H7 (cell line): ENCODE results near the gene COQ10A. TPM values are rescaled to one million over a fixed set of nuclear protein-coding genes. Genes with fewer than 3 reads are reported as not detected.
A peak's percentile ranks its signal among the peaks of the same experiment; 100 is the strongest.

Experiments used
- DNase-seq: peaks from one replicate; pipeline ENCODE4 v3.0.0; 2012
- H3K27me3 ChIP-seq: 2 replicates; pipeline ENCODE4 v1.6.0; 2011; ENCODE audit warnings: mild to moderate bottlenecking, low read length; ENCODE audit not compliant: control insufficient read depth, insufficient read depth
- H3K36me3 ChIP-seq: replicated peaks from 2 replicates; pipeline ENCODE4 v1.5.1; 2011; ENCODE audit warnings: low read length; ENCODE audit not compliant: control insufficient read depth, insufficient read depth
- H3K4me3 ChIP-seq: 2 replicates; pipeline ENCODE4 v1.5.1; 2011; ENCODE audit warnings: low read depth, mild to moderate bottlenecking, control low read depth, low read length, moderate library complexity; ENCODE audit not compliant: insufficient read depth
- total RNA-seq: library from RNA; depleted of rRNA; stranded (reverse); fragments of >200 nt; shearing (Covaris generic); gene quantifications from 2 replicates; pipeline ENCODE4 v1.2.3, GENCODE V29; 2014; rRNA removed

Gene COQ10A
- total RNA-seq, 1 experiment from 2014 or later = 15.5 TPM

DNA sequence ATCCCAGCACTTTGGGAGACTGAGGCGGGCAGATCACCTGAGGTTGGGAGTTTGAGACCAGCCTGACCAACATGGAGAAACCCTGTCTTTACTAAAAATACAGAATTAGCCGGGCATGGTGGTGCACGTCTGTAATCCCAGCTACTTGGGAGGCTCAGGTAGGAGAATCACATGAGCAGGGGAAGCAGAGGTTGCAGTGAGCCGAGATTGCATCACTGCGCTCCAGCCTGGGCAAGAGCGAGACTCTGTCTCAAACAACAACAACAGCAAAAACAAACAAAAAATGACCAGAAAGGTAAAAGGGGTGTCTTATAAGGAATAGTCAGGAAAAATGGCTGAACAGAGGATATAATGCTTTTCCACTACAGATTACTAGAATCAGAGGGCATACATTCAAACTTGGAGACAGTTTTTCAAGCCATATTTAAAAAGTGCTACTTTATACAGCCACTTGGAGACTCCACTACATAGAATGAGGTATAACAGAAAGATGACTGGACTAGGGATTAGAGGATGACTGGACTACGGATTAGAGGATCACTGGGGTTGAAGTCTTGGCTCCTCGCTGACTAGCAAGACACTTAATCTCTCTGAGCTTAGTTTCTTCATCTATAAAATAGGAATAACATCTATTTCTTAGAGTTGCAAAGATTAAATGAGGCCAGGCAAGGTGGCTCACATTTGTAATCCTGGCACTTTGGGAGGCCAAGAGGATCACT is 38.3 kb downstream of the COQ10A start:
- DNase-seq = no peak
- no peak overlapping the region for H3K4me3 ChIP-seq
- H3K27me3 ChIP-seq = no peaks in the 10 kb centered on the region
- peaks cover 11% of the 10 kb centered on the region for H3K36me3 ChIP-seq

DNA sequence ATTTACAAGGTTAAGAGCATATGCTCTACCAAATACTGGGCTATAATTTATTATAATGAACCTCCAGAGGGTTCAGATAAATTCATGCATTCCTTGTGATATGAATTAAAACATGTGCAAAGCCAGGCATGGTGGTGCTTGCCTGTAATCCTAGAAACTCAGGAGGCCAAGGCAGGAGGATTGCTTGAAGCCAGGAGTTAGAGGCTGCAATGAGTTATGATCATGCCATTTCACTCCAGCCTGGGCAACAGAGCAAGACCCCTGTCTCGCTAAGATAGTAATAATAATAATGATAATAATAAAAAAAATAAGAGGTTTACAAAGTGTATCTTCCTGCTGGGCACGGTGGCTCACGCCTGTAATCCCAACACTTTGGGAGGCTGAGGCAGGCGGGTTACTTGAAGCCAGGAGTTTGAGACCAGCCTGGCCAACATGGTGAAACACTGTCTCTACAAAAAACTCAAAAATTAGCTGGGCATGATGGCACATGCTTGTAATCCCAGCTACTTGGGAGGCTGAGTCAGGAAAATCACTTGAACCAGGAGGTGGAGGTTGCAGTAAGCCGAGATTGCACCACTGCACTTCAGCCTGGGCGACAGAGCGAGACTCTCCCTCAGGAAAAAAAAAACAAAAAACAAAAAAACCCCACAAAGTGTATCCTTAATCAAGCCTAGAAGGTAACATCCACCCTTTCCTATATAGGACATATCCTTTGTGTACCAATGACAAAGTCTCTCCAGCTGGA is 40.7 kb downstream of the COQ10A start:
- Histone ChIP-seq H3K27me3 (no peaks in the 10 kb centered on the region), H3K36me3 (peaks cover 16% of the 10 kb centered on the region), H3K4me3 (no peak overlapping the region)
- DNase-seq = no peak

- Histone ChIP-seq H3K27me3 (no peaks in the 10 kb centered on the region), H3K36me3 (peaks cover 16% of the 10 kb centered on the region), H3K4me3 (no peak overlapping the region)
- no peak for DNase-seq
Measured at GRCh38 chr12:56308714-56309113, 42.0 kb downstream of the COQ10A start.

GRCh38 chr12:56311003-56311402 is 44.3 kb downstream of the COQ10A start:
- no peaks in the 10 kb centered on the region for H3K27me3 ChIP-seq
- no peak for DNase-seq
- H3K36me3 ChIP-seq = peaks cover 16% of the 10 kb centered on the region
- no peak overlapping the region for H3K4me3 ChIP-seq

GRCh38 chr12:56315249-56315621 is 48.5 kb downstream of the COQ10A start:
- Histone ChIP-seq H3K36me3 (peaks cover 17% of the 10 kb centered on the region), H3K4me3 (peak overlapping the region; percentile 99), H3K27me3 (no peaks in the 10 kb centered on the region)
- DNase-seq = peak; percentile 62

- Histone ChIP-seq H3K4me3 (peak within 1 kb of the TSS; percentile 99), H3K27me3 (no peaks in the 10 kb centered on the region), H3K36me3 (peaks cover 15% of the 10 kb centered on the region)
- DNase-seq = peak; percentile 97
Measured at GRCh38 chr12:56315622-56316473, 49.1 kb downstream of the COQ10A start, which contains the start of gene CNPY2. Gene CNPY2 (minus strand): TSS chr12:56315988. CDS start chr12:56315217, 771 bp downstream.

DNA sequence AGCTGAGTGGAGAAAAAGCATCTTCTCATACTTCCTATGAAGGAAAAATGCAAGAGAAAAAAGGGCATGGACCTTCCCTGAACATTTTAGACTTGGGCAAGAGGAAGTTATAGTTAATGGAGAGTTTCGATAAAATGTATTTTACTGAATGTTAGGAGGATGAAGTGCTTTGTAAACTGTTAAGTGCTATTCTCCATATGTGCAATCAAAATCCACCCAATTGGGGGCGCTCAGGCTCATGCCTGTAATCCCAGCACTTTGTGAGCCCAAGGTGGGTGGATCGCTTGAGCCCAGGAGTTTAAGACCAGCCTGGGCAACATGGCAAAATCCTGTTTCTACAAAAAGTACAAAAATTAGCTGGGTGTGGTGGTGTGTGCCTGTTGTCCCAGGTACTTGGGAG is 50.9 kb downstream of the COQ10A start:
- DNase-seq = no peak
- no peaks in the 10 kb centered on the region for H3K27me3 ChIP-seq
- H3K4me3 ChIP-seq = no peak overlapping the region
- H3K36me3 ChIP-seq = peaks cover 18% of the 10 kb centered on the region

Other genes starting within 250 kb of the COQ10A start
- 1.5 and 3.7 TPM in 2 replicates for gene IKZF4, start 245.9 kb upstream of the COQ10A start, total RNA-seq
- 830 and 1,197 TPM in 2 replicates for gene RPS26, start 225.0 kb upstream of the COQ10A start, total RNA-seq
- gene ERBB3, start 186.8 kb upstream of the COQ10A start, total RNA-seq = 32.4 and 39.8 TPM in 2 replicates
- gene PA2G4, start 162.4 kb upstream of the COQ10A start, total RNA-seq = 273 and 282 TPM in 2 replicates
- gene RPL41, start 150.3 kb upstream of the COQ10A start, total RNA-seq = 3,839 and 4,060 TPM in 2 replicates
- gene ZC3H10, start 148.7 kb upstream of the COQ10A start, total RNA-seq = 8.2 and 11.3 TPM in 2 replicates
- 120 and 127 TPM in 2 replicates for gene ESYT1, start 138.7 kb upstream of the COQ10A start, total RNA-seq
- gene MYL6B, start 114.4 kb upstream of the COQ10A start, total RNA-seq = 118 and 129 TPM in 2 replicates
- gene MYL6, start 108.6 kb upstream of the COQ10A start, total RNA-seq = 941 and 1,248 TPM in 2 replicates
- gene SMARCC2, start 77.5 kb upstream of the COQ10A start, total RNA-seq = 20.0 and 27.5 TPM in 2 replicates
- gene RNF41, start 45.0 kb upstream of the COQ10A start, total RNA-seq = 96.2 and 98.4 TPM in 2 replicates
- gene NABP2, start 42.6 kb upstream of the COQ10A start, total RNA-seq = 45.5 and 50.4 TPM in 2 replicates
- gene SLC39A5, start 36.9 kb upstream of the COQ10A start, total RNA-seq = 0.48 TPM in 1 of 2 replicates, not detected in the other
- 11.2 and 13.7 TPM in 2 replicates for gene ANKRD52, start 8.6 kb upstream of the COQ10A start, total RNA-seq
- 179 and 188 TPM in 2 replicates for gene CS, start 33.4 kb downstream of the COQ10A start, total RNA-seq
- 108 and 129 TPM in 2 replicates for gene CNPY2, start 49.0 kb downstream of the COQ10A start, total RNA-seq
- gene PAN2, start 67.1 kb downstream of the COQ10A start, total RNA-seq = 38.6 and 64.1 TPM in 2 replicates
- 4.0 and 7.6 TPM in 2 replicates for gene IL23A, start 71.9 kb downstream of the COQ10A start, total RNA-seq
- 42.2 and 47.6 TPM in 2 replicates for gene STAT2, start 93.2 kb downstream of the COQ10A start, total RNA-seq
- not detected in 2 replicates for gene APOF, start 95.9 kb downstream of the COQ10A start, total RNA-seq
- 13.3 and 15.7 TPM in 2 replicates for gene TIMELESS, start 182.5 kb downstream of the COQ10A start, total RNA-seq
- gene MIP, start 187.7 kb downstream of the COQ10A start, total RNA-seq = not detected in 2 replicates
- 2.3 TPM in 2 replicates for gene SPRYD4, start 201.6 kb downstream of the COQ10A start, total RNA-seq
- gene GLS2, start 221.2 kb downstream of the COQ10A start, total RNA-seq = 2.2 and 5.5 TPM in 2 replicates